NK-92 (cell line): Measurements from ENCODE around the gene ADGRD1.
"Not testable (repeated sequence)": the region's sequence is repeated elsewhere in the genome, so short reads cannot be mapped to it uniquely, and the experiment has no call there.

Experiments
- DNase-seq: peaks from one replicate; lab custom pipeline; 2025; ENCODE audit not compliant: unreplicated experiment; lab: John Stamatoyannopoulos, UW

ADGRD1 gene

GRCh38 chr12:130937063-130937462 lies 16.6 kb upstream of the ADGRD1 start:
- no peak for DNase-seq

GRCh38 chr12:130937546-130937945 lies 16.2 kb upstream of the ADGRD1 start:
- DNase-seq: not testable (repeated sequence)

- no peak for DNase-seq
These were observed 15.5 kb upstream of the ADGRD1 start for GRCh38 chr12:130938186-130938585.

GRCh38 chr12:130944878-130945277 lies 8.8 kb upstream of the ADGRD1 start:
- DNase-seq: no peak

GRCh38 chr12:130945786-130946492 lies 7.8 kb upstream of the ADGRD1 start:
- DNase-seq: no peak

- DNase-seq: no peak
These were observed 6.6 kb upstream of the ADGRD1 start for GRCh38 chr12:130947028-130947613.

GRCh38 chr12:130948136-130948535 lies 5.6 kb upstream of the ADGRD1 start:
- DNase-seq: no peak

- no peak for DNase-seq
These were observed 5.0 kb upstream of the ADGRD1 start for GRCh38 chr12:130948751-130949150.

GRCh38 chr12:130949806-130950205 lies 3.9 kb upstream of the ADGRD1 start:
- no peak for DNase-seq

- DNase-seq: no peak
These were observed 2.1 kb upstream of the ADGRD1 start for GRCh38 chr12:130951636-130952035.

- no peak for DNase-seq
These were observed 1.3 kb upstream of the ADGRD1 start for GRCh38 chr12:130952171-130952954.

GRCh38 chr12:130954544-130954831 lies 781 bp downstream of the ADGRD1 start:
- no peak for DNase-seq

- no peak for DNase-seq
These were observed 1.6 kb downstream of the ADGRD1 start for GRCh38 chr12:130955238-130955816.

GRCh38 chr12:130956009-130956408 lies 2.3 kb downstream of the ADGRD1 start:
- no peak for DNase-seq

GRCh38 chr12:130956456-130957303 lies 3.0 kb downstream of the ADGRD1 start:
- DNase-seq: no peak

- DNase-seq: no peak
These were observed 3.6 kb downstream of the ADGRD1 start for GRCh38 chr12:130957304-130957621.

- no peak for DNase-seq
These were observed 4.9 kb downstream of the ADGRD1 start for GRCh38 chr12:130958557-130959140.

GRCh38 chr12:130959632-130960031 lies 5.9 kb downstream of the ADGRD1 start:
- no peak for DNase-seq

GRCh38 chr12:130960058-130960457 lies 6.4 kb downstream of the ADGRD1 start:
- no peak for DNase-seq

- no peak for DNase-seq
These were observed 7.1 kb downstream of the ADGRD1 start for GRCh38 chr12:130960787-130961186.

- DNase-seq: no peak
These were observed 8.3 kb downstream of the ADGRD1 start for GRCh38 chr12:130961921-130962451.
